Left ventricle myocardium inferior (tissue), 1 donor: ENCODE results near the gene CTNNBIP1. TPM values are rescaled to one million over a fixed set of nuclear protein-coding genes. Genes with fewer than 3 reads are reported as not detected.

Experiments
- DNase-seq: peaks from one replicate; pipeline ENCODE4 v3.0.0-alpha.2; 2020
- H3K27ac ChIP-seq: fragments of 200-600 bp; replicated peaks from 2 replicates; pipeline ENCODE4 v1.8.0; 2021
- H3K27me3 ChIP-seq: fragments of 200-600 bp; 2 replicates; pipeline ENCODE4 v1.8.0; 2021; ENCODE audit warnings: low read depth
- H3K36me3 ChIP-seq: fragments of 200-600 bp; 2 replicates; pipeline ENCODE4 v1.8.0; 2021
- H3K4me1 ChIP-seq: fragments of 200-600 bp; 2 replicates; pipeline ENCODE4 v1.8.0; 2021
- H3K4me3 ChIP-seq: fragments of 200-600 bp; 2 replicates; pipeline ENCODE4 v1.8.0; 2021; ENCODE audit warnings: mild to moderate bottlenecking, moderate library complexity
- H3K9me3 ChIP-seq: fragments of 200-600 bp; replicated peaks from 2 replicates; pipeline ENCODE4 v1.8.0; 2021
- intact Hi-C: fragments of 100-400 bp; cut with micrococcal nuclease; formaldehyde crosslinking; loops from one replicate; pipeline ENCODE4 v1.11.0; 2022
- total RNA-seq: library from RNA; stranded (reverse); fragmentation: NEBNext Ultra II Directional; extraction: Animal tissue kit (Norgen Biotek cat#: 25700); gene quantifications from one replicate; pipeline ENCODE4 v1.2.1, GENCODE V29; 2021
- TF ChIP-seq, protein P1 (sequence below): fragments of 200-600 bp; IDR thresholded peaks from 2 replicates; pipeline ENCODE4 v1.8.0; 2021; ENCODE audit warnings: antibody characterized with exemption, mild to moderate bottlenecking, borderline replicate concordance
- donor health status: DM: no; HTN: yes; CAD: no; lungs with severe emphysema.

The CTNNBIP1 gene
- total RNA-seq, 1 donor from 2014 or later = 42.6 TPM

DNA sequence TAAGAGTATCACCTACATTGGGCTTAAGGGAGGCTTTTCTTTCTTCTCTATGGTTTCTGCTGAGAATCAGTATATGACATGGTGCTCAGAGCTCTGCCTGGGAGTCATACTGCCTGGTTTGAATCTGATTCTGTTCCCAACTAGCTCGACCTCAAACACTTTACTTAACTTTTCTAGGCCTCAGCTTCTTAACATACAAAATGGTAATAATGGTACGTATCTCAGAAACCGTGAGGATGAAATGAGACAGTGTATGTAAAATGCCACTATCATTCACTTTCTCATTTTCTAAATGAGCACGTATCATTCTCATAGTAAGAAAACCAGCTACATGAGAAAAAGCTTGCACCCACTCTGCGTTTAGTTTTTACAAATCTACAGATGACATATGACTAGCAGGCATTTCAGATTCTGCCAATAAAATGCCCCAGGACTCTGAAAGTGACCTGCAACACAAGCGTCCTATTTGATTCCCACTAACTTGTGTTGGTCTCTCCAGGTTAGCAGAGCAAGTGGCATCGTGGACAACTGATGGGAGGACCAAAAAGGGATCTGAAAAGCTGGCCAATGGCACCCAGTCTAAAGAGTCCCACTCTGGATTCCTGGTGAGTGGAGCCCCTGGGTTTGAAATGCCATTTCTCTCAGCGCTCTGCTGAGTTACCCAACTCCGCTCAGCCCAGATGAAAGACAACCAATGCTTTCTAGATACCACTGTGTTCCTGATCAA is 6.1 kb downstream of the CTNNBIP1 start:
- no peak for DNase-seq
- H3K9me3 ChIP-seq = no peaks in the 10 kb centered on the region
- no peaks in the 10 kb centered on the region for H3K36me3 ChIP-seq
- peaks cover 98% of the 10 kb centered on the region for H3K4me1 ChIP-seq
- intact Hi-C loops = no loop called here
- H3K4me3 ChIP-seq = no peak overlapping the region
- TF ChIP-seq, protein P1, sequence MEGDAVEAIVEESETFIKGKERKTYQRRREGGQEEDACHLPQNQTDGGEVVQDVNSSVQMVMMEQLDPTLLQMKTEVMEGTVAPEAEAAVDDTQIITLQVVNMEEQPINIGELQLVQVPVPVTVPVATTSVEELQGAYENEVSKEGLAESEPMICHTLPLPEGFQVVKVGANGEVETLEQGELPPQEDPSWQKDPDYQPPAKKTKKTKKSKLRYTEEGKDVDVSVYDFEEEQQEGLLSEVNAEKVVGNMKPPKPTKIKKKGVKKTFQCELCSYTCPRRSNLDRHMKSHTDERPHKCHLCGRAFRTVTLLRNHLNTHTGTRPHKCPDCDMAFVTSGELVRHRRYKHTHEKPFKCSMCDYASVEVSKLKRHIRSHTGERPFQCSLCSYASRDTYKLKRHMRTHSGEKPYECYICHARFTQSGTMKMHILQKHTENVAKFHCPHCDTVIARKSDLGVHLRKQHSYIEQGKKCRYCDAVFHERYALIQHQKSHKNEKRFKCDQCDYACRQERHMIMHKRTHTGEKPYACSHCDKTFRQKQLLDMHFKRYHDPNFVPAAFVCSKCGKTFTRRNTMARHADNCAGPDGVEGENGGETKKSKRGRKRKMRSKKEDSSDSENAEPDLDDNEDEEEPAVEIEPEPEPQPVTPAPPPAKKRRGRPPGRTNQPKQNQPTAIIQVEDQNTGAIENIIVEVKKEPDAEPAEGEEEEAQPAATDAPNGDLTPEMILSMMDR = no peak
- H3K27ac ChIP-seq = peak overlapping the region; percentile 97
- H3K27me3 ChIP-seq = no peaks in the 10 kb centered on the region

DNA sequence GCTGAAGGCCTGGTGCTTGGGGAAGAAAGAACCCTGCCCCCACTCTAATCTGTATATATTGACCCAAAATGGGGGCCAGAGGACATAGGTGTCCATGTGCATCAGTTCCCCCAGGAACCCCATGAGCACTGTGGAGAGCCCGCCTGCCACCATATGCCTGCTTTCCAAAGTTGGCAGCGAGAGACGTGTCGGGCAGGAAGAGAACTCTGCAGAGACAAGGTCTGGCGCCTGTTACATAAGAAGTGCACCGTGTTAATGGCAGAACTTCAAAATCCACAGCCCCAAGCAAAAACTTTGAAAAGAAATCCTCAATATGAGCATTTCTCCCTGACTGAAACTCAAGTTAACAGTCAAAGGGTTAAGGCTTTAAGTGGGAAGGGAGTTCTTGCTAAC is 8.0 kb downstream of the CTNNBIP1 start:
- intact Hi-C loops = no loop called here
- H3K4me3 ChIP-seq = peak overlapping the region; percentile 66
- no peaks in the 10 kb centered on the region for H3K27me3 ChIP-seq
- peak overlapping the region; percentile 97 for H3K27ac ChIP-seq
- DNase-seq = no peak
- no peaks in the 10 kb centered on the region for H3K9me3 ChIP-seq
- peaks cover 88% of the 10 kb centered on the region for H3K4me1 ChIP-seq
- H3K36me3 ChIP-seq = no peaks in the 10 kb centered on the region
- TF ChIP-seq, protein P1 = no peak

DNA sequence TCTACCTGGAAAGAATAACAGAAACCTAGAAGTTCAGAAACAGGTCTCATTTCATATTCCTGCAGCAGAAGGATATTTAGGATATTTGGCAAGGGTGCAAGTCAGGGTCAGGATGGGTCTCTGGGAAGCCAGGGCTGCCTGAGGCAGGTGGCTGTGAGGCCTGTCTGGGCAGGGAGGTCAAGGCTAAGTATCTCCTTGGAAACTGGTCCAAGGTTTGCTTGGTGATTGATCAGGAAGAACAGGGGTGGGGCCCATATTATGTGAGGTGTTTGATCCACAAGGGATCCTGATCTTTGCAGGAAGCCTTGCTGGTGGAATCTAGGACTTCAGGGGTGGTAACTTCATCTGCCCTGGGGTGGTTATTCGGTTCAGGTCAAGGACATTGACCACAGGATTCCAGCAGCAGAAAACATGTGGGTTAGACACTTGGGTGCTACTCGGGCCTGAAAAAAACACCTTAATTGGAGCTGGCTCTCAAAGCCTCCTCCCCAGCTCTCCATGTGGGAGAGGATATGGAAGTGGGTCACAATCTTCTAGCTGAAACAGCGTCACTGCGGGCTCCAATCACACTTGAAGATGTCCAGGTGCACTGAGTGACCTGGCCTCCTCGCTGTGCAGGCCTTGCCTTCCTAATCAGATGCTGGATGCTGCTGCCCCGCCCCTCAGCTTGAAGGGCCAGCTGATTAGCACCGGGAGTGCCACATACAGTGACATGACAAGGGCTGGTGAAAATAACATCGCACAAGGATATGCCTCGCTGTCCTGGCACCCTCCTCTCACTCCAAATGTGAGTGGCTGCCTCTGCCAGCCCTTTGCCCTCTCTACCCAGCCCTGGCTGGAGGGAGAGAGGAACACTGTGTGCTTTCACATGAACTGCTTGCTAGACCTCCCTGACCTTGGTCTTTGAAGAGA is 8.7 kb downstream of the CTNNBIP1 start:
- H3K4me3 ChIP-seq = peak overlapping the region; percentile 66
- intact Hi-C loops = no loop called here
- no peaks in the 10 kb centered on the region for H3K27me3 ChIP-seq
- peaks cover 81% of the 10 kb centered on the region for H3K4me1 ChIP-seq
- H3K36me3 ChIP-seq = no peaks in the 10 kb centered on the region
- DNase-seq = peak; percentile 75
- TF ChIP-seq, protein P1 = no peak
- no peaks in the 10 kb centered on the region for H3K9me3 ChIP-seq
- H3K27ac ChIP-seq = peak overlapping the region; percentile 97

DNA sequence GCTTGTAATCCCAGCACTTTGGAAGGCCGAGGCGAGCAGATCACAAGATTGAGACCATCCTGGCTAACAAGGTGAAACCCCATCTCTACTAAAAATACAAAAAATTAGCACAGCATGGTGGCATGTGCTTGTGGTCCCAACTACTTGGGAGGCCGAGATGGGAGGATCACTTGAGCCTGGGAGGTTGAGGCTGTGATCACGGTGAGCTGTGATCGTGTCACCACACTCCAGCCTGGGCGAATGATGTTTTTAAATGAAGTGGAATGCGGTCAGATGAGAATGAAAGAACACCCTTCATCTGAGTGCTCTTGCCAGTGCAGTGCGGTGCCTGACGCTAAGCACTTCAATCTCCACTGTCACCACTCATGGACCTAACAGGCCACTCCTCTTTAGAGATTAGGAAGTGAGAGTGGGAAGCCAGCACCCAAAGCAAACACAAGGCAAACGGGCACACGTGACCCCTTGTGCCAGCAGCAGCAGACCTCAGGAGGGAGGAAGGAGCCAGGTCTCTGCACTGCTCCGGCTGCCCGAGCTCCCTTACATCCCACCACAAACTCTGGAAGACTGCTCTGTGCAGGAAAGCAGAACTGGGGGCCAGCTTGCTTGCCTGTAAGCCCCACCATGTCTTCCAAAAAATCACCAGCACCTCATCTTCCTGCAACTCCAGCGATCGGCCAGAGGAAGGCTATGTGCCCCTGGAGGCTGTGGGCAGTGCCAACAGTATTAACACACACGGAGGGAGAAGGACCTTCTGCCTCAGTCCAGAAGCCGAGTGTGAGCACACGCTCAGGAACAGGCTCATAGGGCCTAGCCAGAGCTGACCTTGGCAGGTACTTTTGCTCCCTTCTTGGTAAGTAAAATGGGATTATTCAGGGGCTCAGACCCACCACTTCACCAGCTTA is 9.7 kb downstream of the CTNNBIP1 start:
- intact Hi-C loops = no loop called here
- no peaks in the 10 kb centered on the region for H3K27me3 ChIP-seq
- TF ChIP-seq, protein P1 = no peak
- H3K27ac ChIP-seq = peak overlapping the region; percentile 97
- peak overlapping the region; percentile 66 for H3K4me3 ChIP-seq
- peaks cover 73% of the 10 kb centered on the region for H3K4me1 ChIP-seq
- no peaks in the 10 kb centered on the region for H3K36me3 ChIP-seq
- H3K9me3 ChIP-seq = no peaks in the 10 kb centered on the region
- DNase-seq = peak; percentile 79

DNA sequence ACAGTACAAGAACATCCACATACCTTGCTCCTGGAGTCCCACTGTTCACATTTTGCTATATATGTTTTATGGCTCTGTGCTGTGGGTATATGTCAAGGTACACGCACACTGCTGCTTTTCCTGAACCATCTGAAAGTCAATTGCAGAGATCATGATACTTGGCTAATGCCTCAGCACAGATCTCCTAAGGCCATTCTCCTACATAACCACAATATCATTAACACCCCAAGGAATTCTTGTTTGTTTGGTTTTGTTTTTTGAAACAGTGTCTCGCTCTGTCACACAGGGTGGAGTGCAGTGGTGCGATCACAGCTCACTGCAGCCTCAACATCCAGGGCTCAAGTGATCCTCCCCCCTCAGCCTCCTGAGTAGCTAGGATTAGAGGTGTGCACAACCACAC is 16.0 kb downstream of the CTNNBIP1 start:
- no peaks in the 10 kb centered on the region for H3K27me3 ChIP-seq
- no peaks in the 10 kb centered on the region for H3K9me3 ChIP-seq
- DNase-seq = no peak
- H3K36me3 ChIP-seq = no peaks in the 10 kb centered on the region
- H3K4me3 ChIP-seq = no peak overlapping the region
- peak overlapping the region; percentile 88 for H3K27ac ChIP-seq
- TF ChIP-seq, protein P1 = no peak
- intact Hi-C loops = no loop called here
- peaks cover 75% of the 10 kb centered on the region for H3K4me1 ChIP-seq
